Retinal pigment epithelial cell (primary cell): Measurements from ENCODE around the gene SEC31B.

Experiments
- DNase-seq: peaks from one replicate; pipeline ENCODE4 v3.0.0-alpha.2; 2010; ENCODE audit warnings: low read depth
- H3K4me3 ChIP-seq: 2 replicates; pipeline ENCODE4 v1.5.1; 2011; ENCODE audit warnings: mild to moderate bottlenecking, low read length, control low read depth, moderate library complexity
- TF ChIP-seq, protein P1 (sequence below): conservative IDR thresholded peaks from 2 replicates; pipeline ENCODE4 v1.5.1; 2011; ENCODE audit warnings: low read depth, low read length, control low read depth, inconsistent platforms

SEC31B gene

DNA sequence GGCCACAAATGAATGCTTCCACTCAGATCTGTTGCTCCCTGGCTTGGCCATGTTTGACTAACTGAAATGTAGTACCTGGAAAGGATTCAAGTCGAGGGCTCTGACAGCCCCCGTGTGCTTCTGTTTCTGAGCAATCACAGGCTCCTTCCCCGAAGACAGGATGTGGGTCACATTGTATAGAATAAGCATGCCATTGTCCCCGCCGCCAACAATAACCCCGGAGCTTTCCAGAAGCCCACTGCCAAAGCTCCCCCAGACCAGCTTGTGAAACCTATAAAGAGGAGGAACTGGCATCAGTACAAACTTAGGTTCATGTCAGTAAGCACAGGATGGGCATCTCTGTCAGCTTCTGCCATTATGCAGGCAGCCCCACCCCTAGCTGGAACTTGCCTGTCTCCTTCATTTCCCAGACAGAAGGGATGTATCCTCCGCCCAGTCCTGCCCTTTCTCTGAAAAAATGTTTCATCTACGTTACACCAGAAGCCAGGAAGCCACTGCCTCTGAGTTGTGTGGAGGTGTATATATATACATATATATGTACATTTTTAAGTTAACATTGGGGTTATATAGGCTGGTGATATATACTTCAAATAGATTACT lies 10.3 kb downstream of the SEC31B start:
- DNase-seq = no peak
- no peak overlapping the region for H3K4me3 ChIP-seq
- TF ChIP-seq, protein P1, sequence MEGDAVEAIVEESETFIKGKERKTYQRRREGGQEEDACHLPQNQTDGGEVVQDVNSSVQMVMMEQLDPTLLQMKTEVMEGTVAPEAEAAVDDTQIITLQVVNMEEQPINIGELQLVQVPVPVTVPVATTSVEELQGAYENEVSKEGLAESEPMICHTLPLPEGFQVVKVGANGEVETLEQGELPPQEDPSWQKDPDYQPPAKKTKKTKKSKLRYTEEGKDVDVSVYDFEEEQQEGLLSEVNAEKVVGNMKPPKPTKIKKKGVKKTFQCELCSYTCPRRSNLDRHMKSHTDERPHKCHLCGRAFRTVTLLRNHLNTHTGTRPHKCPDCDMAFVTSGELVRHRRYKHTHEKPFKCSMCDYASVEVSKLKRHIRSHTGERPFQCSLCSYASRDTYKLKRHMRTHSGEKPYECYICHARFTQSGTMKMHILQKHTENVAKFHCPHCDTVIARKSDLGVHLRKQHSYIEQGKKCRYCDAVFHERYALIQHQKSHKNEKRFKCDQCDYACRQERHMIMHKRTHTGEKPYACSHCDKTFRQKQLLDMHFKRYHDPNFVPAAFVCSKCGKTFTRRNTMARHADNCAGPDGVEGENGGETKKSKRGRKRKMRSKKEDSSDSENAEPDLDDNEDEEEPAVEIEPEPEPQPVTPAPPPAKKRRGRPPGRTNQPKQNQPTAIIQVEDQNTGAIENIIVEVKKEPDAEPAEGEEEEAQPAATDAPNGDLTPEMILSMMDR = no peak

DNA sequence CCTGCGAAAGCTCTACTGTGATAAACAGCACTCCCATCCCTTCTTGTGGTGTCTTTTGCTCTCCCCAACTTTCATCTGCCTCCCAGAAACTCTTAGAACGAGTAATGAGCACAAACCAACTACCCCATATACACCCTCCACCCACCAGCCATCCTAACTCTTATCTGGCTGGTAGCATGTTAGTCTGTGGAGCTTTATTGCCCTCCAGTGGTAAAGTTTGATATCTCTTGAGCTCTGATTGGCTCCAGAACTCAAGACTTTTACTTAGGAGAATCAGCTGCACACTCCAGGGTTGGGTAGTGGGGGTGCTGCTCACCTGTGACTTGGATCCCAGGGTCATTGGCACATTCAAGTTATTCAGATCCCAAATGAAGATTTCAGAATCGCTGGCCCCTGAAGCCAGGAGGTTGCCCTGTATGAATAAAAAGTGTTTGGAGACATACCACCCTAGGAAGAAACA lies 10.9 kb downstream of the SEC31B start:
- no peak overlapping the region for H3K4me3 ChIP-seq
- TF ChIP-seq, protein P1 = peak; percentile 68
- no peak for DNase-seq

DNA sequence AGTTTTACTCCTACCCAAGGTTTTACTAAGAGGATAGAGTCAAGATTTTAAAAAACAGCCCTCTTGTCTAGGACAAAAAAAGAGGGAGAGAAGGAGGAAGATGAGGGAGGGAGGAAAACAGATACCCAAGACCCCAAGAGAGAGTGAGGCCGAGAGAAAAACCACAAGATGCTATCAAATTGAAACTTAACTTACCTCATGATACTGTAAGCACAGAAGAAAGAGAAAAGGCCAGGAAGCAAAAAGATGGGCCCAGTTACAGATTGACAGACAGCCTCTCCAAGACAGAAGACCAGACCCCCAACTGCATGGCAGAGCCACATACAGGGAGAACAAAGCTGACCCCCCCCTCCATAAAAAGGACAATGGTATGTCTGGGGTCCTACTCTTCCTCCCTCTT lies 11.4 kb downstream of the SEC31B start:
- no peak for DNase-seq
- TF ChIP-seq, protein P1 = no peak
- H3K4me3 ChIP-seq = no peak overlapping the region

DNA sequence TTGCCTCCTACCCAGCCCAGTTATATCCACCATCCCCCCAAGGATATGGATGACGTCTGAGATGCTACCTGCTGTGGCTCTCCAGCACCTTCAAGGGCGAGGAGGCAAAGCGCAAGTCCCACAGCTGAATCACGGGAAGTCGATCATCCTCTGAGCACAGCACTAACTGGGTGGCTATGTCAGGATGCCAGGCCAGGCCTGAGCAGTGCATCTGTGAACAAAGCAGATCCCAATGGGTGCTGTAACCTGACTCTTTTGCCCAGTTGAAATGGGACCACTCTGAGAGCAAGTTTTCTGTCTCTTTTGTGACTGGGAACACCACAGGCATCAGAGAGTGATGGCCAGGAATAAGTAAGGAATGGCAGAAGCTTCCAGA lies 12.3 kb downstream of the SEC31B start:
- H3K4me3 ChIP-seq = no peak overlapping the region
- TF ChIP-seq, protein P1 = no peak
- no peak for DNase-seq

DNA sequence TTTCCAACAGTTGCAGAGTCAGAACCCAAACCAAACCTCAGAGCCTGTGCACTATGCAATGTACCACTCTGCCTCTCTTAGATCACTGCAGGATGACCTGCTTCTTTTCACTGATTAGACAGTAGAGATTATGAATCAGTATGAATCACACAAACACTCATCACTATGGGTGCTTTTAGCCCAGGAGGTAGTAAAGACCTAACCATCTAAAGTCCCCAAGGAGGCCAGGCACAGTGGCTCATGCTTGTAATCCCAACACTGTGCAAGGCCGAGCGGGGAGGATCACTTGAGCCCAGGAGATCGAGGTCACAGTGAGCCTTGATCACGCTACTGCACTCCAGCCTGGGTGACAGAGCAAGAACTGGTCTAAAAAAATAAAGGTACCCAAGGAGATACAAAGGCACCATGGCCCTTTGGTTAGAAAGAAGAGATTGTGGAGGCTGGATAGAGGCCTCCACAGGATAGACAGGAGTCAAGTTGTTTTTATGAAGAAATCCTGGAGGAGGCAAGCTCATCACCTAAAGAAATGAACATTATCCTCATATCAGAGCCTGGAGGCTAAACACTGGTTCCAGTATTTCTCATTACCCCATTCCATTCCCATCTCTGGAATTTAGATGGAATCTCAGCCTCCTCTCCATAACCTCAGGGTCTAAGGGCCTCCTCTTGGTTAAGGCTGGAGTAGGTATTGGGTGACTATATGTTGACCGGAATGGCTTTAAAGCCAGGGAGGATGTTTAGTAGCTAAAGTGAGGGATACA lies 12.9 kb downstream of the SEC31B start:
- no peak overlapping the region for H3K4me3 ChIP-seq
- TF ChIP-seq, protein P1 = no peak
- DNase-seq = no peak

DNA sequence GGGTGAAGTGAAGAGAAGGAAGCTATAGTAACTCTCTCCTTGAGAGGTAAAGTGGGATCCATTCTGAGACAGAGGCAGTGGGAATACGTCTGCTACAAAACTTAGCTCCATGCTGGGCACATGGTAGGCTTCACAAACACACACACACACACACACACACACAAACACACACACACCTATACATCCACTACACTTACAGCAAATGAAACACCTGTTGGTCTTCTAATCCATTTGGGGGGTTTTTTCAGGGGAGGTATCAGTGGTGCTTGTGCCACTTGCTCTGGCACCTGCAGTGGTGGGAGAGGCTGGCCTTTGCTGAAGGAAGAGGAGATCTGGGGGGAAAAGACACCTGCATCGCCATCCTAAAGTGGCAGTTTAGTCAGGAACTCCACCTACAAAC lies 14.5 kb downstream of the SEC31B start:
- TF ChIP-seq, protein P1 = no peak
- DNase-seq = no peak
- no peak overlapping the region for H3K4me3 ChIP-seq

DNA sequence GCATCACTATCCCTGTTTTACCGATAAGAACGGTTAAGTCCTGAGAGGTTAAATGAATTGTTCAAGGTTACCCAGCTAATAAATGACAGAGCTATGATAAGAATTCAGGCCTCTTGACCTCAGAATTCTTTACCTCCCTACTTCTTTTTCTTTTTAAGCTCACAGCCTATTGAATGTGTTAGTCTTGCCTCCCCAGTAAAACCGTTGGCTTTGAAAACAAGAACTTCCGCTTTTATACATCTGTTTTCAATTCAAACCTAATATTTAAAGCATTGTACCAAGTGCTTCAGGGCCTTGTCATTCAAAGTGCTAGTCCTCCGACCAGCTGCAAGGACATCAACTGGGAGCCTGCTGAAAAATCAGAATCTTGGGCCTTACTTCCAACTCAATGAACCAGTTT lies 15.6 kb downstream of the SEC31B start:
- TF ChIP-seq, protein P1 = no peak
- no peak overlapping the region for H3K4me3 ChIP-seq
- no peak for DNase-seq
